Measurements from ENCODE around the gene TM4SF18. TPM values are rescaled to one million over a fixed set of nuclear protein-coding genes. Genes with fewer than 3 reads are reported as not detected.

TM4SF18 gene
- polyA plus RNA-seq, 1 donor (not counting 4 experiments of a cell fraction or from before 2014, with no cell fraction given): not detected

DNA sequence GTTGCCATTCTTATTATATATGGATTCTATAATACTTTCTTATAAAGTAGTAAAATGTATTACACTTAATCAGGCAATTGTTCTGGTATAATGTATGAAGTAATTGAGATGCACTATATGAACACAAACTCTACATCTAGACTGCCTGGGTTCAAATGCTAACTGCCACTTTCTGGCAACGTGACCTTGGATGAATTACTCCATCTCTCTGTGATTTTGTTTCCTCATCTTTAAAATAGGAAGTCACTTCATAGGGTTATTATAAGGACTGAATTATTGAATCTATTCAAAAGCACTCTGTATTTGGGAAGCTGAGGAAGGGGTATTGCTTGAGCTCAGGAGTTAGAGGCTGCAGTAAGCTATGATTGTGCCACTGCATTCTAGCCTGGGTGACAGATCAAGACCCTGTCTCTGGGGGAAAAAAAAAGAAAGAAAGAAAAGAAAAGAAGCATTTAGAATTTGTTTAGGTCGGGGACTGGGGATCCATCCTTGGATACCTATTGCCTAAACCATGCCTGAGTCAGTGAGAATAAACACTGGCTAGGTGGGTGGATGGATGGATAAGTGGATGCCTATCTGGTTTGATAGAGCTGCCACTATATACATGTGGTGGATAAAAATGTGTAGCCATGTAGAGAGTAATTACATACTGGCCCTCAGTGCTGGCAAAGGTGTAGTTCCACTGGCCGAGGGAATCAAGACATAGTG, 41.5 kb upstream of the TM4SF18 start:
- H4K20me1 ChIP-seq (ENCODE audit: control insufficient read depth, extremely low read depth, insufficient read depth, low read length): no peaks in the 10 kb centered on the region
- H3K36me3 ChIP-seq (ENCODE audit: control insufficient read depth in 2 of 2, extremely low read depth in 1 of 2, insufficient read depth in 2 of 2, low read length in 2 of 2): peaks cover 12 to 18% of the 10 kb centered on the region in 2 experiments
- H2AFZ ChIP-seq (ENCODE audit: control insufficient read depth, low read length): no peak overlapping the region
- peak overlapping the region; percentile 45 to 87 (median 65) for H3K4me3 ChIP-seq (ENCODE audit: control insufficient read depth in 2 of 3, extremely low read depth in 1 of 3, insufficient read depth in 2 of 3, low read depth in 1 of 3, low read length in 3 of 3)
- no peaks in the 10 kb centered on the region for H3K27me3 ChIP-seq (ENCODE audit: control insufficient read depth, extremely low read depth, insufficient read depth, low read length)
- peak overlapping the region; percentile 96 for H3K27ac ChIP-seq (ENCODE audit: control insufficient read depth, insufficient read depth, low read length)
- H3K4me1 ChIP-seq (ENCODE audit: control insufficient read depth, extremely low read depth, insufficient read depth, low read length): peaks cover 72% of the 10 kb centered on the region
- H3K9me3 ChIP-seq (ENCODE audit: control insufficient read depth, low read depth, low read length): no peaks in the 10 kb centered on the region
- no peaks in the 10 kb centered on the region for H3K9me1 ChIP-seq (ENCODE audit: control insufficient read depth, extremely low read depth, insufficient read depth, low read length)
- TF ChIP-seq EZH2 (IDR thresholded peaks at IDR 0.05; ENCODE audit: low read length): no peak
- TF ChIP-seq, protein P1, sequence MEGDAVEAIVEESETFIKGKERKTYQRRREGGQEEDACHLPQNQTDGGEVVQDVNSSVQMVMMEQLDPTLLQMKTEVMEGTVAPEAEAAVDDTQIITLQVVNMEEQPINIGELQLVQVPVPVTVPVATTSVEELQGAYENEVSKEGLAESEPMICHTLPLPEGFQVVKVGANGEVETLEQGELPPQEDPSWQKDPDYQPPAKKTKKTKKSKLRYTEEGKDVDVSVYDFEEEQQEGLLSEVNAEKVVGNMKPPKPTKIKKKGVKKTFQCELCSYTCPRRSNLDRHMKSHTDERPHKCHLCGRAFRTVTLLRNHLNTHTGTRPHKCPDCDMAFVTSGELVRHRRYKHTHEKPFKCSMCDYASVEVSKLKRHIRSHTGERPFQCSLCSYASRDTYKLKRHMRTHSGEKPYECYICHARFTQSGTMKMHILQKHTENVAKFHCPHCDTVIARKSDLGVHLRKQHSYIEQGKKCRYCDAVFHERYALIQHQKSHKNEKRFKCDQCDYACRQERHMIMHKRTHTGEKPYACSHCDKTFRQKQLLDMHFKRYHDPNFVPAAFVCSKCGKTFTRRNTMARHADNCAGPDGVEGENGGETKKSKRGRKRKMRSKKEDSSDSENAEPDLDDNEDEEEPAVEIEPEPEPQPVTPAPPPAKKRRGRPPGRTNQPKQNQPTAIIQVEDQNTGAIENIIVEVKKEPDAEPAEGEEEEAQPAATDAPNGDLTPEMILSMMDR (optimal IDR thresholded peaks at IDR 0.05 in 1 of 3, IDR thresholded peaks at IDR 0.05 in 1 of 3, conservative IDR thresholded peaks at IDR 0.05 in 1 of 3; ENCODE audit: extremely low read depth in 1 of 3, insufficient read depth in 2 of 3, low read length in 3 of 3): no peak
- H3K9ac ChIP-seq (ENCODE audit: control insufficient read depth, extremely low read depth, insufficient read depth, low read length): peak overlapping the region; percentile 93
- no peak for FAIRE-seq
- DNase-seq (ENCODE audit: low read depth, low spot score): no peak
- H3K79me2 ChIP-seq (ENCODE audit: control insufficient read depth, insufficient read depth, low read length): peaks cover 26% of the 10 kb centered on the region
- dilution Hi-C loops (cut with MboI; ENCODE audit: extremely low pct_ligation_motif_present, low sequenced_read_pairs): no loop called here
- H3K4me2 ChIP-seq (ENCODE audit: control insufficient read depth, extremely low read depth, insufficient read depth, low read depth, low read length): peak overlapping the region; percentile 91

DNA sequence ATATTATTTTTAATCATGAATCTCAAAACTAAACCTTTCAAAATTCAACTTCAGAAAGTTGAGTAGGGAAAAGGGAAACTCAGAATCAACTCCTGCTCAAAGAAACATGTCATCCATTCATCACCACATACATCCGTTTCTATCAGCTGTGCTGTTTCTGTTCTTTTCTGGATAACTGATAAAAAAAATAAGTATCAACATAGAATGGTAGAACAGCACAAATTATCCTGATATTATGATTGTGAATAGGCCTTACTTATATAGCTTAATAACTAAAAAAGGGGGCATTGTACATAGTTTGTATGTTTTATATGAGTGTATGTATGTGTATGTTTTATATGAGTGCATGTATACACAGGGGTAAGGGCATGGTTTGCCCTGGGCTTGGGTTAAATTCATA, 41.0 kb upstream of the TM4SF18 start:
- Histone ChIP-seq H4K20me1 (ENCODE audit: control insufficient read depth, extremely low read depth, insufficient read depth, low read length) (no peaks in the 10 kb centered on the region), H2AFZ (ENCODE audit: control insufficient read depth, low read length) (no peak overlapping the region), H3K27ac (ENCODE audit: control insufficient read depth, insufficient read depth, low read length) (peak overlapping the region; percentile 87), H3K79me2 (ENCODE audit: control insufficient read depth, insufficient read depth, low read length) (peaks cover 28% of the 10 kb centered on the region), H3K27me3 (ENCODE audit: control insufficient read depth, extremely low read depth, insufficient read depth, low read length) (no peaks in the 10 kb centered on the region), H3K9me3 (ENCODE audit: control insufficient read depth, low read depth, low read length) (no peaks in the 10 kb centered on the region), H3K9ac (ENCODE audit: control insufficient read depth, extremely low read depth, insufficient read depth, low read length) (peak overlapping the region; percentile 18), H3K36me3 (ENCODE audit: control insufficient read depth in 2 of 2, extremely low read depth in 1 of 2, insufficient read depth in 2 of 2, low read length in 2 of 2) (peaks cover 12 to 22% of the 10 kb centered on the region in 2 experiments), H3K4me3 (ENCODE audit: control insufficient read depth in 2 of 3, extremely low read depth in 1 of 3, insufficient read depth in 2 of 3, low read depth in 1 of 3, low read length in 3 of 3) (peak overlapping the region in 2 of 3 experiments; percentile 36 to 65), H3K4me1 (ENCODE audit: control insufficient read depth, extremely low read depth, insufficient read depth, low read length) (peaks cover 74% of the 10 kb centered on the region), H3K4me2 (ENCODE audit: control insufficient read depth, extremely low read depth, insufficient read depth, low read depth, low read length) (peak overlapping the region; percentile 91), H3K9me1 (ENCODE audit: control insufficient read depth, extremely low read depth, insufficient read depth, low read length) (no peaks in the 10 kb centered on the region)
- dilution Hi-C loops (cut with MboI; ENCODE audit: extremely low pct_ligation_motif_present, low sequenced_read_pairs): no loop called here
- FAIRE-seq (no peak), DNase-seq (ENCODE audit: low read depth, low spot score) (no peak)
- TF ChIP-seq, protein P1 (optimal IDR thresholded peaks at IDR 0.05 in 1 of 3, IDR thresholded peaks at IDR 0.05 in 1 of 3, conservative IDR thresholded peaks at IDR 0.05 in 1 of 3; ENCODE audit: extremely low read depth in 1 of 3, insufficient read depth in 2 of 3, low read length in 3 of 3): no peak
- TF ChIP-seq EZH2 (IDR thresholded peaks at IDR 0.05; ENCODE audit: low read length): no peak
